GM12878 (cell line): ENCODE data around the gene PSMD12. TPM values are rescaled to one million over a fixed set of nuclear protein-coding genes. Genes with fewer than 3 reads are reported as not detected.
A peak's percentile ranks its signal among the peaks of the same experiment; 100 is the strongest.

ENCODE experiments used
- ATAC-seq: fragments of 200-7000 bp; cut with Tn5 transposase; 3 replicates; pipeline ENCODE4 v1.9.1; 2020; ENCODE audit warnings: mild to moderate bottlenecking, moderate library complexity
- BruUV-seq: library from RNA; stranded (reverse); fragments of 400-500 nt; replicated peaks from 2 replicates; lab custom pipeline; 2021; lab: Mats Ljungman, UMichigan
- CTCF ChIA-PET: fragments of 300-600 bp; sonication (Branson Sonifier 250); formaldehyde crosslinking; extraction: SDS; loops from one replicate; lab custom pipeline; 2021; ENCODE audit warnings: inconsistent platforms; lab: Yijun Ruan, JAX
- POLR2A ChIA-PET: fragments of 350-600 bp; formaldehyde crosslinking; extraction: SDS; loops from one replicate; lab custom pipeline; 2021; ENCODE audit warnings: inconsistent platforms; lab: Charles Lee
- RAD21 ChIA-PET: fragments of 300-600 bp; sonication (Branson Sonifier 250); formaldehyde crosslinking; loops from one replicate; lab custom pipeline; 2023; ENCODE audit warnings: antibody characterized with exemption; ENCODE audit not compliant: unreplicated experiment; lab: Charles Lee
- SMC1A ChIA-PET: fragments of 300-600 bp; sonication (Branson Sonifier 250); formaldehyde crosslinking; loops from one replicate; lab custom pipeline; 2023; ENCODE audit not compliant: unreplicated experiment, uncharacterized antibody; lab: Charles Lee
- DNase-seq: peaks from one replicate; pipeline ENCODE4 v3.0.0-alpha.2; 2011; ENCODE audit warnings: low read depth, low spot score
- FAIRE-seq: peaks from 3 replicates; lab custom pipeline; 2011; peaks lifted over from hg19 to GRCh38; lab: Jason Lieb, UNC
- H2AFZ ChIP-seq: 2 replicates; pipeline ENCODE4 v1.6.0; 2011; ENCODE audit warnings: low read depth, low read length, control low read depth; ENCODE audit not compliant: control insufficient read depth
- H3K27ac ChIP-seq: 2 replicates; pipeline ENCODE4 v1.5.1; 2011; ENCODE audit warnings: control low read depth; ENCODE audit not compliant: control insufficient read depth, insufficient read depth
- H3K27me3 ChIP-seq, 2 experiments: replicated peaks in 1 of 2; 2 replicates each; pipeline versions ENCODE4 v1.6.0 to v1.6.1; 2011; ENCODE audit warnings: low read length in 1 of 2; ENCODE audit not compliant: control insufficient read depth in 2 of 2, insufficient read depth in 2 of 2
- H3K36me3 ChIP-seq, 2 experiments: 2 replicates each; pipeline ENCODE4 v1.5.1; 2011; ENCODE audit warnings: low read length in 1 of 2; ENCODE audit not compliant: control insufficient read depth in 2 of 2, insufficient read depth in 2 of 2
- H3K4me1 ChIP-seq: 2 replicates; pipeline ENCODE4 v1.6.1; 2011; ENCODE audit warnings: mild to moderate bottlenecking, low read length, moderate library complexity, mixed read lengths; ENCODE audit not compliant: control insufficient read depth, insufficient read depth
- H3K4me2 ChIP-seq: 2 replicates; pipeline ENCODE4 v1.6.0; 2011; ENCODE audit warnings: control low read depth; ENCODE audit not compliant: control insufficient read depth, insufficient read depth
- H3K4me3 ChIP-seq: fragments of 200-600 bp; sonication (generic); 2 replicates; pipeline ENCODE4 v1.5.1; 2016
- H3K79me2 ChIP-seq: 2 replicates; pipeline ENCODE4 v1.6.0; 2011; ENCODE audit warnings: low read length; ENCODE audit not compliant: control insufficient read depth, insufficient read depth
- H3K9ac ChIP-seq: 2 replicates; pipeline ENCODE4 v1.8.0; 2011; ENCODE audit warnings: low read length, control low read depth, mixed read lengths; ENCODE audit not compliant: control insufficient read depth, insufficient read depth
- H3K9me3 ChIP-seq: replicated peaks from 3 replicates; pipeline ENCODE4 v1.5.1; 2011; ENCODE audit warnings: mild to moderate bottlenecking, low read length; ENCODE audit not compliant: control insufficient read depth, insufficient read depth
- H4K20me1 ChIP-seq: 2 replicates; pipeline ENCODE4 v1.6.0; 2011; ENCODE audit not compliant: control insufficient read depth, insufficient read depth
- EGR1 ChIP-seq, 2 experiments: IDR thresholded peaks; 1 replicate in 1 of 2; 2 replicates in 1 of 2; pipeline ENCODE4 v1.6.1; 2011 to 2012; ENCODE audit warnings: low read depth in 2 of 2, low read length in 2 of 2, borderline replicate concordance in 1 of 2, mild to moderate bottlenecking in 1 of 2, moderate library complexity in 1 of 2
- GATAD2B ChIP-seq: fragments of 450-650 bp; conservative IDR thresholded peaks from 2 replicates; pipeline ENCODE4 v1.6.1; 2017; ENCODE audit warnings: low read depth, mild to moderate bottlenecking, moderate library complexity
- HDAC6 ChIP-seq: fragments of 200-600 bp; sonication (generic); IDR thresholded peaks from one replicate; pipeline ENCODE4 v1.8.0; 2017; ENCODE audit warnings: antibody characterized with exemption; ENCODE audit not compliant: unreplicated experiment
- MAX ChIP-seq: IDR thresholded peaks from 2 replicates; pipeline ENCODE4 v1.6.1; 2012; ENCODE audit warnings: low read depth, low read length, improper control_type of control experiment
- MXI1 ChIP-seq: fragments of 150-350 bp; IDR thresholded peaks from 2 replicates; pipeline ENCODE4 v1.6.1; 2011; ENCODE audit warnings: low read depth, mild to moderate bottlenecking, inconsistent platforms, low read length, improper control_type of control experiment
- POLR2A ChIP-seq: IDR thresholded peaks from 2 replicates; pipeline ENCODE4 v1.6.1; 2011; ENCODE audit warnings: low read depth, mild to moderate bottlenecking, low read length
- POU2F2 ChIP-seq: IDR thresholded peaks from 3 replicates; pipeline ENCODE4 v1.6.1; 2011; ENCODE audit warnings: low read depth, mild to moderate bottlenecking, low read length, borderline replicate concordance
- RUNX3 ChIP-seq: IDR thresholded peaks from 2 replicates; pipeline ENCODE4 v1.6.1; 2012; ENCODE audit warnings: low read length, inconsistent platforms
- SIN3A ChIP-seq: IDR thresholded peaks from 2 replicates; pipeline ENCODE4 v1.6.1; 2012; ENCODE audit warnings: low read depth, low read length, improper control_type of control experiment
- SMARCA5 ChIP-seq: fragments of 450-650 bp; IDR thresholded peaks from 2 replicates; pipeline ENCODE4 v1.6.1; 2017; ENCODE audit warnings: mild to moderate bottlenecking
- SMC3 ChIP-seq: IDR thresholded peaks from 2 replicates; pipeline ENCODE4 v1.6.1; 2011; ENCODE audit warnings: low read length, improper control_type of control experiment, borderline replicate concordance
- ZBTB33 ChIP-seq: fragments of 450-650 bp; IDR thresholded peaks from 2 replicates; pipeline ENCODE4 v1.6.1; 2017; ENCODE audit warnings: mild to moderate bottlenecking
- ZNF24 ChIP-seq: fragments of 450-650 bp; IDR thresholded peaks from 2 replicates; pipeline ENCODE4 v1.6.1; 2017; ENCODE audit warnings: antibody characterized with exemption, mild to moderate bottlenecking
- ZNF592 ChIP-seq: fragments of 450-650 bp; IDR thresholded peaks from 2 replicates; pipeline ENCODE4 v1.6.1; 2017; ENCODE audit warnings: mild to moderate bottlenecking, moderate library complexity
- WGBS: methylation state at CpG from one replicate; pipeline ENCODE4 v1.1.6; 2016; ENCODE audit warnings: low lambda C conversion rate; ENCODE audit not compliant: insufficient replicate concordance, insufficient coverage; ENCODE audit errors: missing lambda C conversion rate; 5-methylcytosine and 5-hydroxymethylcytosine counted together
- in situ Hi-C: fragments of 300-500 bp; cut with MboI; formaldehyde crosslinking; loops from 9 replicates; pipeline ENCODE4 v1.14.3; 2018; ENCODE audit warnings: mixed read lengths
- intact Hi-C: fragments of 100-400 bp; cut with micrococcal nuclease; formaldehyde crosslinking; loops from one replicate; pipeline ENCODE4 v1.14.2; 2022; ENCODE audit not compliant: unreplicated experiment
- polyA plus RNA-seq, 11 experiments: library from polyadenylated mRNA; depleted of rRNA in 4 of 11; unstranded in 6 of 11; stranded (reverse) in 5 of 11; fragments of >200 nt; fragmentation: Nextera tagmentation in 4 of 11; fragmentation: Illumina TruSeq in 1 of 11; extraction: Ambion mirVana in 4 of 11; extraction: Trizol in 1 of 11; gene quantifications; 1 replicate in 1 of 11; 2 replicates in 10 of 11; pipeline versions ENCODE4 v1.2.1 to v1.2.3, GENCODE V29; 2011 to 2016; ENCODE audit warnings: inconsistent platforms in 2 of 11, missing spikeins in 2 of 11, low read depth in 1 of 11
- total RNA-seq, 4 experiments: library from RNA; depleted of rRNA in 3 of 4; stranded (reverse); fragments of >200 nt in 3 of 4; fragmentation: Illumina TruSeq in 1 of 4; extraction: Trizol in 1 of 4; gene quantifications; 2 replicates each; pipeline versions ENCODE4 v1.2.1 to v1.2.3, GENCODE V29; 2013 to 2021

The PSMD12 gene
- total and polyA plus RNA-seq, 10 of the 15 experiments (the other 5 are each of a cell fraction or from before 2014, with no cell fraction given): 19.8 to 149 (median 47.5) TPM

- in situ Hi-C loops (loop anchor here (5.0 kb wide), 3 partner anchors 224 to 309 kb away; no protein-coding TSS in a partner anchor), intact Hi-C loops (loop anchor here (1.0 to 10.0 kb wide), 8 partner anchors 12 to 664 kb away; partner anchors contain the start of gene NOL11)
- Histone ChIP-seq H3K9me3 (no peaks in the 10 kb centered on the region), H3K4me1 (no peaks in the 10 kb centered on the region; the same call in 1 of the 2 replicates), H3K27me3 (no peaks in the 10 kb centered on the region), H4K20me1 (no peaks in the 10 kb centered on the region), H3K79me2 (peaks cover 60% of the 10 kb centered on the region), H3K36me3 (peaks cover 0 to 5% of the 10 kb centered on the region in 2 experiments; a peak in 2 of 4 replicates), H3K4me2 (peak overlapping the region; percentile 92), H3K27ac (peak overlapping the region; percentile 87), H3K9ac (peak overlapping the region; percentile 85), H2AFZ (peak overlapping the region; percentile 81), H3K4me3 (peak overlapping the region; percentile 88)
- ChIA-PET CTCF (interaction anchor here (0.8 to 19.8 kb wide), 40 partner anchors 10 to 407 kb away, joined by 3 to 291 read pairs (median 4); partner anchors contain the start of gene PSMD12), SMC1A (interaction anchor here (0.8 to 6.2 kb wide), 33 partner anchors 9 to 311 kb away, joined by 3 to 100 read pairs (median 4); partner anchors contain the start of gene PSMD12), RAD21 (interaction anchor here (0.7 to 8.2 kb wide), 25 partner anchors 10 to 436 kb away, joined by 3 to 74 read pairs (median 4); partner anchors contain the start of gene PSMD12), POLR2A (interaction anchor here (0.5 to 2.0 kb wide), 10 partner anchors 11 to 1008 kb away, joined by 3 to 6 read pairs (median 4); no protein-coding TSS in a partner anchor)
- TSS peak; percentile 84 for BruUV-seq
- WGBS: under 1% methylated on average over 60 of the region's 72 CpGs
- DNase-seq (no peak), ATAC-seq (peak; percentile 56), FAIRE-seq (no peak)
- TF ChIP-seq EGR1 (IDR thresholded peaks at IDR 0.05; ENCODE audit: borderline replicate concordance in 1 of 2, low read depth in 2 of 2, low read length in 2 of 2): peak in 1 of 2 experiments; percentile 36; a peak in 1 of 3 replicates
- peak; percentile 98 for TF ChIP-seq SMARCA5
- peak; percentile 79 for TF ChIP-seq POLR2A
- TF ChIP-seq POU2F2: peak; percentile 40; the same call in 1 of the 3 replicates
- TF ChIP-seq ZNF24: no peak; the same call in 1 of the 2 replicates
- peak; percentile 48; the same call in 1 of the 2 replicates for TF ChIP-seq SMC3
- no peak for TF ChIP-seq ZBTB33
- TF ChIP-seq MAX: peak; percentile 55; the same call in 1 of the 2 replicates
- TF ChIP-seq RUNX3: peak; percentile 36
- peak; percentile 59; the same call in 1 of the 2 replicates for TF ChIP-seq GATAD2B
- TF ChIP-seq MXI1: peak; percentile 78
- TF ChIP-seq ZNF592: peak; percentile 75; the same call in 1 of the 2 replicates
- TF ChIP-seq SIN3A: 0 out of 2 replicates have a peak, but pooled peaks have one; percentile 61
- peak; percentile 27 for TF ChIP-seq HDAC6
Observed at GRCh38 chr17:67378454-67379250, 12.3 kb upstream of the PSMD12 start.
